A549 treated with AZD2906 at 1 μM for 4 hours (cell line): ENCODE results near the gene ZNF799. TPM values are rescaled to one million over a fixed set of nuclear protein-coding genes. Genes with fewer than 3 reads are reported as not detected.

Experiments used
- total RNA-seq: library from RNA; stranded (reverse); fragments of 200-300 nt; extraction: Qiagen RNA extraction; gene quantifications from 5 replicates; pipeline ENCODE4 v1.2.3, GENCODE V29; 2022

Gene ZNF799
- 1.3 to 1.9 TPM (median 1.5 TPM) in 5 replicates for total RNA-seq

GRCh38 chr19:12400633-12401502 lies at the start of gene ZNF799:
Gene ZNF799 (minus strand): TSS chr19:12401271. CDS start chr19:12401070, 201 bp downstream.

GRCh38 chr19:12440541-12441316 lies 39.7 kb upstream of the ZNF799 start, which contains the start of gene ZNF443:
Gene ZNF443 (minus strand): TSS chr19:12441021. CDS start chr19:12440914, 107 bp downstream.

GRCh38 chr19:12365236-12366162 lies 35.6 kb downstream of the ZNF799 start, which contains the start of gene ZNF442:
Gene ZNF442 (minus strand): TSS chr19:12365683. CDS start chr19:12363631, 2,052 bp downstream.

Other genes with a start within 250 kb of the ZNF799 start
- not detected in 5 replicates for gene ZNF625, start 244.5 kb downstream of the ZNF799 start, total RNA-seq
- gene ZNF136, start 238.2 kb downstream of the ZNF799 start, total RNA-seq, result 1.1 to 3.4 TPM (median 1.4 TPM) in 5 replicates
- gene ZNF44, start 106.4 kb downstream of the ZNF799 start, total RNA-seq, result 0.65 to 0.90 TPM (median 0.70 TPM) in 5 replicates
- not detected in 5 replicates for gene ZNF563, start 67.6 kb downstream of the ZNF799 start, total RNA-seq
- not detected in 5 replicates for gene ZNF442, start 35.6 kb downstream of the ZNF799 start, total RNA-seq
- gene ZNF443, start 39.8 kb upstream of the ZNF799 start, total RNA-seq, result 0.86 to 1.2 TPM (median 0.89 TPM) in 5 replicates
- 0.01 to 0.02 TPM (median 0.02 TPM) in 3 of 5 replicates, not detected in the others for gene ZNF709, start 83.5 kb upstream of the ZNF799 start, total RNA-seq
- 1.3 to 2.4 TPM (median 1.7 TPM) in 5 replicates for gene ZNF564, start 150.2 kb upstream of the ZNF799 start, total RNA-seq
- gene ZNF490, start 209.5 kb upstream of the ZNF799 start, total RNA-seq, result 0.50 to 1.3 TPM (median 0.61 TPM) in 5 replicates
- gene ZNF791, start 209.6 kb upstream of the ZNF799 start, total RNA-seq, result 4.0 to 5.8 TPM (median 5.0 TPM) in 5 replicates